HS-27A (cell line): Measurements from ENCODE around the gene TBC1D25.

ENCODE experiments used
- DNase-seq: peaks from one replicate; pipeline ENCODE4 v3.0.0-alpha.2; 2012; ENCODE audit warnings: low read depth, missing footprints

Gene TBC1D25

GRCh38 chrX:48560681-48561080, 21.2 kb downstream of the TBC1D25 start:
- no peak for DNase-seq

GRCh38 chrX:48569958-48570357, 30.4 kb downstream of the TBC1D25 start:
- no peak for DNase-seq

GRCh38 chrX:48573690-48574269, 34.3 kb downstream of the TBC1D25 start:
- DNase-seq, result no peak

GRCh38 chrX:48574270-48575266, 35.1 kb downstream of the TBC1D25 start, which contains the start of gene RBM3:
TSS of gene RBM3 (plus strand) at chrX:48574484. CDS start at chrX:48575181, 697 bp downstream.
- peak; percentile 51 for DNase-seq

GRCh38 chrX:48575642-48576041, 36.1 kb downstream of the TBC1D25 start:
- no peak for DNase-seq

- DNase-seq, result no peak
These were observed 36.6 kb downstream of the TBC1D25 start for GRCh38 chrX:48576108-48576507.

GRCh38 chrX:48578661-48579128, 39.2 kb downstream of the TBC1D25 start:
- DNase-seq, result no peak

GRCh38 chrX:48579259-48579658, 39.7 kb downstream of the TBC1D25 start:
- DNase-seq, result no peak

- no peak for DNase-seq
These were observed 41.1 kb downstream of the TBC1D25 start for GRCh38 chrX:48580662-48581061.

- no peak for DNase-seq
These were observed 45.2 kb downstream of the TBC1D25 start for GRCh38 chrX:48584698-48585097.

- DNase-seq, result no peak
These were observed 50.1 kb downstream of the TBC1D25 start for GRCh38 chrX:48589482-48590162.

- DNase-seq, result no peak
These were observed 50.9 kb downstream of the TBC1D25 start for GRCh38 chrX:48590203-48591103.

- no peak for DNase-seq
These were observed 51.8 kb downstream of the TBC1D25 start for GRCh38 chrX:48591255-48591791.

GRCh38 chrX:48592971-48593370, 53.5 kb downstream of the TBC1D25 start:
- DNase-seq, result no peak

GRCh38 chrX:48595929-48596328, 56.4 kb downstream of the TBC1D25 start:
- DNase-seq, result no peak

- peak; percentile 64 for DNase-seq
These were observed 58.1 kb downstream of the TBC1D25 start, which contains the start of gene WDR13 for GRCh38 chrX:48597353-48598264. TSS of gene WDR13 (plus strand) at chrX:48597492. CDS start at chrX:48597997, 505 bp downstream.

- DNase-seq, result no peak
These were observed 59.1 kb downstream of the TBC1D25 start for GRCh38 chrX:48598614-48599013.

GRCh38 chrX:48599341-48599740, 59.8 kb downstream of the TBC1D25 start:
- DNase-seq, result no peak

- DNase-seq, result no peak
These were observed 60.7 kb downstream of the TBC1D25 start for GRCh38 chrX:48600226-48600625.
